ENCODE results near the gene CCDC71L. TPM values are rescaled to one million over a fixed set of nuclear protein-coding genes. Genes with fewer than 3 reads are reported as not detected.

Gene CCDC71L
- total and polyA plus RNA-seq, 4 donors, result 7.4 to 16.6 (median 12.3) TPM

DNA sequence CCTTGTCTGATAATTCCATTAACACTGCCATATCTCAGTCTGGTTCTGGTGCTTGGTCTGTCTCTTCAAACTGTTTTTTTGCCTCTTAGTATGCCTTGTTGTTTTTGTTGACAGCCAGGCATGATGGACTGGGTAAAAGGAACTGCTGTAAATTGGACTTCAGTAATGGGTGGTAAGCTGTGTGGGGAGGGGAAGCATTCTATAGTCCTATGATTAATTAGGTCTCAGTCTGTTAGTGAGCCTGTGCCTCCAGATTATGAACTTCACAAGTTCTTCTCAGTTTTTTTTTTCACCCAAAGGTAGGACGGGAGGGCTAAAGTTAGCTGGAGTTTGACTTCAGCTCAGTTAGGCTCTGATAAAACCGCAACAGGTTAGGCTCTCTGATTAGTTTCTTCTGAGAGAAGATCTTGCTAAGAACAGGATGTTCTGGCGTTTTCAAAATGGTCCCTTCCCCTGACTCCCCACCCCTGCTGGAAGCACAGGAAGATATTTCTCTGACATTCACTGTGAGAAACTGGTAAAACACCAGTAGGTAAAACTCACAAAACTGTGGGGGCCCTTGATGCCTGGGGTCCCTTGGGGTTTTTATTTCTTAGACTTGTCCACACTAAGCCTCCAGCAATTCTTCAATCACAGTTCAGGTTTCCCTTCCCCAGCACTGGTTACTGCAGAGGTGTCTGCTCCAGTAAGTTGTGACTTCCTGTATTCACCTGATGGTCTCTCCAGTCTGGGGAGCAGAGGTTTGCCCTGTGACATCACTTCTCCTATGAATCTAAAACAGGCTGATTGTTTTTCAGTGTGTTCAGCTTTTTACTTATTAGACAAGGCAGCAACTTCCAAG lies 43.3 kb upstream of the CCDC71L start:
- Histone ChIP-seq H3K9me3 (ENCODE audit: control insufficient read depth in 4 of 4, low read length in 3 of 4) (no peaks in the 10 kb centered on the region), H3K4me3 (ENCODE audit: low read depth in 1 of 3, low read length in 3 of 3) (no peak overlapping the region), H3K4me1 (ENCODE audit: control insufficient read depth in 4 of 4, insufficient read depth in 4 of 4, low read length in 3 of 4) (no peaks in the 10 kb centered on the region), H3K27me3 (ENCODE audit: control insufficient read depth in 4 of 4, insufficient read depth in 4 of 4, low read length in 3 of 4) (peaks cover 0 to 3% (median 0%) of the 10 kb centered on the region in 4 donors), H3K9ac (ENCODE audit: low read depth in 1 of 2, low read length in 2 of 2) (no peak overlapping the region), H3K36me3 (ENCODE audit: control insufficient read depth in 4 of 4, insufficient read depth in 3 of 4, low read depth in 1 of 4, low read length in 3 of 4) (no peaks in the 10 kb centered on the region), H3K27ac (ENCODE audit: low read depth in 1 of 2, low read length in 2 of 2) (no peak overlapping the region)
- DNase-seq (ENCODE audit: low spot score), result no peak
- WGBS, result 55% methylated on average over 3 of the region's 3 CpGs
- no peak for TF ChIP-seq HNF4G (IDR thresholded peaks at IDR 0.05)
- TF ChIP-seq FOXA1 (IDR thresholded peaks at IDR 0.05), result no peak
- TF ChIP-seq ATF3 (IDR thresholded peaks at IDR 0.05), result no peak
- TF ChIP-seq, protein P1, sequence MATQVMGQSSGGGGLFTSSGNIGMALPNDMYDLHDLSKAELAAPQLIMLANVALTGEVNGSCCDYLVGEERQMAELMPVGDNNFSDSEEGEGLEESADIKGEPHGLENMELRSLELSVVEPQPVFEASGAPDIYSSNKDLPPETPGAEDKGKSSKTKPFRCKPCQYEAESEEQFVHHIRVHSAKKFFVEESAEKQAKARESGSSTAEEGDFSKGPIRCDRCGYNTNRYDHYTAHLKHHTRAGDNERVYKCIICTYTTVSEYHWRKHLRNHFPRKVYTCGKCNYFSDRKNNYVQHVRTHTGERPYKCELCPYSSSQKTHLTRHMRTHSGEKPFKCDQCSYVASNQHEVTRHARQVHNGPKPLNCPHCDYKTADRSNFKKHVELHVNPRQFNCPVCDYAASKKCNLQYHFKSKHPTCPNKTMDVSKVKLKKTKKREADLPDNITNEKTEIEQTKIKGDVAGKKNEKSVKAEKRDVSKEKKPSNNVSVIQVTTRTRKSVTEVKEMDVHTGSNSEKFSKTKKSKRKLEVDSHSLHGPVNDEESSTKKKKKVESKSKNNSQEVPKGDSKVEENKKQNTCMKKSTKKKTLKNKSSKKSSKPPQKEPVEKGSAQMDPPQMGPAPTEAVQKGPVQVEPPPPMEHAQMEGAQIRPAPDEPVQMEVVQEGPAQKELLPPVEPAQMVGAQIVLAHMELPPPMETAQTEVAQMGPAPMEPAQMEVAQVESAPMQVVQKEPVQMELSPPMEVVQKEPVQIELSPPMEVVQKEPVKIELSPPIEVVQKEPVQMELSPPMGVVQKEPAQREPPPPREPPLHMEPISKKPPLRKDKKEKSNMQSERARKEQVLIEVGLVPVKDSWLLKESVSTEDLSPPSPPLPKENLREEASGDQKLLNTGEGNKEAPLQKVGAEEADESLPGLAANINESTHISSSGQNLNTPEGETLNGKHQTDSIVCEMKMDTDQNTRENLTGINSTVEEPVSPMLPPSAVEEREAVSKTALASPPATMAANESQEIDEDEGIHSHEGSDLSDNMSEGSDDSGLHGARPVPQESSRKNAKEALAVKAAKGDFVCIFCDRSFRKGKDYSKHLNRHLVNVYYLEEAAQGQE (IDR thresholded peaks at IDR 0.05), result no peak
- no peak for TF ChIP-seq RAD21 (IDR thresholded peaks at IDR 0.05)
- TF ChIP-seq EGR1 (IDR thresholded peaks at IDR 0.05; ENCODE audit: low read depth in 2 of 2), result no peak
- TF ChIP-seq GABPA (IDR thresholded peaks at IDR 0.05 in 1 of 2, conservative IDR thresholded peaks at IDR 0.05 in 1 of 2), result no peak
- TF ChIP-seq JUND (IDR thresholded peaks at IDR 0.05), result no peak
- TF ChIP-seq SP1 (IDR thresholded peaks at IDR 0.05), result no peak
- TF ChIP-seq, protein P2, sequence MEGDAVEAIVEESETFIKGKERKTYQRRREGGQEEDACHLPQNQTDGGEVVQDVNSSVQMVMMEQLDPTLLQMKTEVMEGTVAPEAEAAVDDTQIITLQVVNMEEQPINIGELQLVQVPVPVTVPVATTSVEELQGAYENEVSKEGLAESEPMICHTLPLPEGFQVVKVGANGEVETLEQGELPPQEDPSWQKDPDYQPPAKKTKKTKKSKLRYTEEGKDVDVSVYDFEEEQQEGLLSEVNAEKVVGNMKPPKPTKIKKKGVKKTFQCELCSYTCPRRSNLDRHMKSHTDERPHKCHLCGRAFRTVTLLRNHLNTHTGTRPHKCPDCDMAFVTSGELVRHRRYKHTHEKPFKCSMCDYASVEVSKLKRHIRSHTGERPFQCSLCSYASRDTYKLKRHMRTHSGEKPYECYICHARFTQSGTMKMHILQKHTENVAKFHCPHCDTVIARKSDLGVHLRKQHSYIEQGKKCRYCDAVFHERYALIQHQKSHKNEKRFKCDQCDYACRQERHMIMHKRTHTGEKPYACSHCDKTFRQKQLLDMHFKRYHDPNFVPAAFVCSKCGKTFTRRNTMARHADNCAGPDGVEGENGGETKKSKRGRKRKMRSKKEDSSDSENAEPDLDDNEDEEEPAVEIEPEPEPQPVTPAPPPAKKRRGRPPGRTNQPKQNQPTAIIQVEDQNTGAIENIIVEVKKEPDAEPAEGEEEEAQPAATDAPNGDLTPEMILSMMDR (IDR thresholded peaks at IDR 0.05; ENCODE audit: low read depth, low read length, missing input control), result no peak
- no peak for TF ChIP-seq HNF4A (conservative IDR thresholded peaks at IDR 0.05)
- no peak for TF ChIP-seq FOXA2 (IDR thresholded peaks at IDR 0.05)

- Histone ChIP-seq H3K27me3 (ENCODE audit: control insufficient read depth in 4 of 4, insufficient read depth in 4 of 4, low read length in 3 of 4) (no peaks in the 10 kb centered on the region), H3K4me1 (ENCODE audit: control insufficient read depth in 4 of 4, insufficient read depth in 4 of 4, low read length in 3 of 4) (no peaks in the 10 kb centered on the region), H3K9me3 (ENCODE audit: control insufficient read depth in 4 of 4, low read length in 3 of 4) (no peaks in the 10 kb centered on the region), H3K9ac (ENCODE audit: low read depth in 1 of 2, low read length in 2 of 2) (no peak overlapping the region), H3K27ac (ENCODE audit: low read depth in 1 of 2, low read length in 2 of 2) (no peak overlapping the region), H3K4me3 (ENCODE audit: low read depth in 1 of 3, low read length in 3 of 3) (no peak overlapping the region), H3K36me3 (ENCODE audit: control insufficient read depth in 4 of 4, insufficient read depth in 3 of 4, low read depth in 1 of 4, low read length in 3 of 4) (no peaks in the 10 kb centered on the region)
- 73% methylated on average over 4 of the region's 4 CpGs for WGBS
- DNase-seq (ENCODE audit: low spot score), result no peak
- TF ChIP-seq SP1 (IDR thresholded peaks at IDR 0.05), result no peak
- no peak for TF ChIP-seq JUND (IDR thresholded peaks at IDR 0.05)
- TF ChIP-seq, protein P2 (IDR thresholded peaks at IDR 0.05; ENCODE audit: low read depth, low read length, missing input control), result no peak
- TF ChIP-seq HNF4G (IDR thresholded peaks at IDR 0.05), result no peak
- TF ChIP-seq, protein P3, sequence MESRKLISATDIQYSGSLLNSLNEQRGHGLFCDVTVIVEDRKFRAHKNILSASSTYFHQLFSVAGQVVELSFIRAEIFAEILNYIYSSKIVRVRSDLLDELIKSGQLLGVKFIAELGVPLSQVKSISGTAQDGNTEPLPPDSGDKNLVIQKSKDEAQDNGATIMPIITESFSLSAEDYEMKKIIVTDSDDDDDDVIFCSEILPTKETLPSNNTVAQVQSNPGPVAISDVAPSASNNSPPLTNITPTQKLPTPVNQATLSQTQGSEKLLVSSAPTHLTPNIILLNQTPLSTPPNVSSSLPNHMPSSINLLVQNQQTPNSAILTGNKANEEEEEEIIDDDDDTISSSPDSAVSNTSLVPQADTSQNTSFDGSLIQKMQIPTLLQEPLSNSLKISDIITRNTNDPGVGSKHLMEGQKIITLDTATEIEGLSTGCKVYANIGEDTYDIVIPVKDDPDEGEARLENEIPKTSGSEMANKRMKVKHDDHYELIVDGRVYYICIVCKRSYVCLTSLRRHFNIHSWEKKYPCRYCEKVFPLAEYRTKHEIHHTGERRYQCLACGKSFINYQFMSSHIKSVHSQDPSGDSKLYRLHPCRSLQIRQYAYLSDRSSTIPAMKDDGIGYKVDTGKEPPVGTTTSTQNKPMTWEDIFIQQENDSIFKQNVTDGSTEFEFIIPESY (IDR thresholded peaks at IDR 0.05), result no peak
- TF ChIP-seq FOXA1 (IDR thresholded peaks at IDR 0.05), result no peak
- no peak for TF ChIP-seq TAF1 (conservative IDR thresholded peaks at IDR 0.05)
- TF ChIP-seq HNF4A (conservative IDR thresholded peaks at IDR 0.05), result no peak
- TF ChIP-seq RAD21 (IDR thresholded peaks at IDR 0.05), result no peak
- TF ChIP-seq FOXA2 (IDR thresholded peaks at IDR 0.05), result no peak
- no peak for TF ChIP-seq RXRA (IDR thresholded peaks at IDR 0.05)
- TF ChIP-seq GABPA (IDR thresholded peaks at IDR 0.05 in 1 of 2, conservative IDR thresholded peaks at IDR 0.05 in 1 of 2), result no peak
Measured at GRCh38 chr7:106693677-106694353, 32.9 kb upstream of the CCDC71L start.
